DOHH2 (cell line): ENCODE results near the gene MAP4K1.
A peak's percentile ranks its signal among the peaks of the same experiment; 100 is the strongest.

Experiments used
- H3F3A ChIP-seq: fragments of 200-600 bp; sonication (generic), shearing (Covaris generic); 2 replicates; pipeline ENCODE4 v1.6.0; 2016; ENCODE audit warnings: antibody characterized with exemption, mild to moderate bottlenecking; ENCODE audit not compliant: control insufficient read depth, insufficient read depth
- H3K27ac ChIP-seq: fragments of 200-600 bp; sonication (generic); 2 replicates; pipeline ENCODE4 v1.5.1; 2014; ENCODE audit warnings: low read depth, mild to moderate bottlenecking, low read length, moderate library complexity
- H3K27me3 ChIP-seq: fragments of 200-600 bp; sonication (generic); 2 replicates; pipeline ENCODE4 v1.6.1; 2014; ENCODE audit warnings: mild to moderate bottlenecking, low read length, mixed read lengths; ENCODE audit not compliant: control insufficient read depth
- H3K36me3 ChIP-seq: fragments of 200-600 bp; sonication (generic); 2 replicates; pipeline ENCODE4 v1.6.1; 2014; ENCODE audit warnings: mild to moderate bottlenecking, low read length, moderate library complexity, mixed read lengths; ENCODE audit not compliant: control insufficient read depth
- H3K4me1 ChIP-seq: fragments of 200-600 bp; sonication (generic); 2 replicates; pipeline ENCODE4 v1.6.1; 2014; ENCODE audit warnings: mild to moderate bottlenecking, low read length, mixed read lengths; ENCODE audit not compliant: control insufficient read depth
- H3K4me2 ChIP-seq: fragments of 200-600 bp; sonication (generic); 2 replicates; pipeline ENCODE4 v1.6.0; 2014; ENCODE audit warnings: mild to moderate bottlenecking, low read length, moderate library complexity
- H3K4me3 ChIP-seq: fragments of 200-600 bp; sonication (generic); 2 replicates; pipeline ENCODE4 v1.5.1; 2014; ENCODE audit warnings: mild to moderate bottlenecking, low read length, mixed read lengths
- H3K79me2 ChIP-seq: fragments of 200-600 bp; sonication (generic); 2 replicates; pipeline ENCODE4 v1.6.1; 2014; ENCODE audit warnings: mild to moderate bottlenecking, low read length, mixed read lengths; ENCODE audit not compliant: control insufficient read depth
- H3K9me2 ChIP-seq: fragments of 200-600 bp; sonication (generic); replicated peaks from 2 replicates; pipeline ENCODE4 v1.6.1; 2014; ENCODE audit warnings: mild to moderate bottlenecking, low read length, mixed read lengths; ENCODE audit not compliant: control insufficient read depth
- H3K9me3 ChIP-seq: fragments of 200-600 bp; sonication (generic); 2 replicates; pipeline ENCODE4 v1.6.1; 2014; ENCODE audit warnings: antibody characterized with exemption, low read length, mixed read lengths; ENCODE audit not compliant: control insufficient read depth, insufficient read depth
- H4K20me1 ChIP-seq: fragments of 200-600 bp; sonication (generic); 2 replicates; pipeline ENCODE4 v1.6.0; 2014; ENCODE audit warnings: low read depth, mild to moderate bottlenecking, antibody characterized with exemption, low read length, moderate library complexity; ENCODE audit not compliant: control insufficient read depth, insufficient read depth
- EZH2phosphoT487 ChIP-seq: fragments of 200-600 bp; sonication (generic); IDR thresholded peaks from 2 replicates; pipeline ENCODE4 v1.6.1; 2017; ENCODE audit warnings: borderline replicate concordance, mild to moderate bottlenecking, antibody characterized with exemption, low read length, moderate library complexity, mixed read lengths
- TF ChIP-seq, protein P1 (sequence below): fragments of 200-600 bp; sonication (generic); IDR thresholded peaks from one replicate; pipeline ENCODE4 v1.5.1; 2014; ENCODE audit warnings: antibody characterized with exemption, mild to moderate bottlenecking, low read depth, low read length; ENCODE audit not compliant: poor library complexity, severe bottlenecking

MAP4K1 gene

DNA sequence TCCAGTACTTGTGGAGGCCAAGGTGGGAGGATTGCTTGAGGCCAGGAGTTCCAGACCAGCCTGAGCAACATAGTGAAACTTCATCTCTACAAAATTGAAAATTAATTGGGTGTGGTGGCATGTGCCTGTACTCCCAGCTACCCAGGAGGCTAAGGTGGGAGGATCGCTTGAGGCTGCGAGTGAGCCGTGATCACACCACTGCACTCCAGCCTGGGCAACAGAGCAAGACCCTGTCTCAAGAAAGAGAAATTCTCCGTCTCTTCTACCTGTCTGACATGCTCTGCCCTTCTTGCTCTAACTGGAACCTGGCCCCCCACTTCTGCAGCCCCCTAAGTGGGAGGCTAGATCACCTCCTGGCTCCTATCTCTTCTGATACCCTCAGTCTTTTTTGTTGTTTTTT, 8.6 kb upstream of the MAP4K1 start:
- Histone ChIP-seq H3K36me3 (peaks cover 76% of the 10 kb centered on the region), H3K4me2 (no peak overlapping the region), H3K27ac (no peak overlapping the region), H3K4me1 (no peaks in the 10 kb centered on the region), H4K20me1 (no peaks in the 10 kb centered on the region), H3K4me3 (no peak overlapping the region), H3K9me3 (no peaks in the 10 kb centered on the region), H3F3A (peaks cover 2% of the 10 kb centered on the region; the same call in 1 of the 2 replicates), H3K9me2 (no peaks in the 10 kb centered on the region), H3K79me2 (peaks cover 14% of the 10 kb centered on the region), H3K27me3 (no peaks in the 10 kb centered on the region)
- TF ChIP-seq, protein P1, sequence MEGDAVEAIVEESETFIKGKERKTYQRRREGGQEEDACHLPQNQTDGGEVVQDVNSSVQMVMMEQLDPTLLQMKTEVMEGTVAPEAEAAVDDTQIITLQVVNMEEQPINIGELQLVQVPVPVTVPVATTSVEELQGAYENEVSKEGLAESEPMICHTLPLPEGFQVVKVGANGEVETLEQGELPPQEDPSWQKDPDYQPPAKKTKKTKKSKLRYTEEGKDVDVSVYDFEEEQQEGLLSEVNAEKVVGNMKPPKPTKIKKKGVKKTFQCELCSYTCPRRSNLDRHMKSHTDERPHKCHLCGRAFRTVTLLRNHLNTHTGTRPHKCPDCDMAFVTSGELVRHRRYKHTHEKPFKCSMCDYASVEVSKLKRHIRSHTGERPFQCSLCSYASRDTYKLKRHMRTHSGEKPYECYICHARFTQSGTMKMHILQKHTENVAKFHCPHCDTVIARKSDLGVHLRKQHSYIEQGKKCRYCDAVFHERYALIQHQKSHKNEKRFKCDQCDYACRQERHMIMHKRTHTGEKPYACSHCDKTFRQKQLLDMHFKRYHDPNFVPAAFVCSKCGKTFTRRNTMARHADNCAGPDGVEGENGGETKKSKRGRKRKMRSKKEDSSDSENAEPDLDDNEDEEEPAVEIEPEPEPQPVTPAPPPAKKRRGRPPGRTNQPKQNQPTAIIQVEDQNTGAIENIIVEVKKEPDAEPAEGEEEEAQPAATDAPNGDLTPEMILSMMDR = no peak
- TF ChIP-seq EZH2phosphoT487 = no peak

DNA sequence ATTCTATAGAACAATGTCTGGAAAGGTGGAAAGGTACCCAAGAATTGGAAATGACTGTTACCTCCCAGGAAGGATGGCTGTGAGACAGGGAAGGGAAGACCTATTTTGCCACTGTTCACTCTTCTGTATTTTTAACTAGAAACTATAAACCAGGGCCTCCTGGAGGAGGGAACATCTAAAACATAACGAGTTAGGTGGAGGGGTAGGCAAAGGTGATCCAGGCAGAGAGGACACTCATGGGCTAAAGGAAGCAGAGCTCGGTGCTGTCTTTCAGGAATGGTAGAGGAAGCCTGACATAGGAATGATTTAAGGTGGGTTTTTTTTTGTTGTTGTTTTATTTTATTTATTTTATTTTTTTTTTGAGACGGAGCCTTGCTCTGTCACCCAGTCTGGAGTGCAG, 7.1 kb upstream of the MAP4K1 start:
- Histone ChIP-seq H3K36me3 (peaks cover 85% of the 10 kb centered on the region), H3F3A (peaks cover 2% of the 10 kb centered on the region; the same call in 1 of the 2 replicates), H3K9me2 (no peaks in the 10 kb centered on the region), H4K20me1 (peaks cover 5% of the 10 kb centered on the region; the same call in 1 of the 2 replicates), H3K27ac (no peak overlapping the region), H3K4me3 (no peak overlapping the region), H3K9me3 (no peaks in the 10 kb centered on the region), H3K4me2 (no peak overlapping the region), H3K27me3 (no peaks in the 10 kb centered on the region), H3K4me1 (peaks cover 7% of the 10 kb centered on the region), H3K79me2 (peaks cover 29% of the 10 kb centered on the region)
- TF ChIP-seq, protein P1 = no peak
- no peak for TF ChIP-seq EZH2phosphoT487

DNA sequence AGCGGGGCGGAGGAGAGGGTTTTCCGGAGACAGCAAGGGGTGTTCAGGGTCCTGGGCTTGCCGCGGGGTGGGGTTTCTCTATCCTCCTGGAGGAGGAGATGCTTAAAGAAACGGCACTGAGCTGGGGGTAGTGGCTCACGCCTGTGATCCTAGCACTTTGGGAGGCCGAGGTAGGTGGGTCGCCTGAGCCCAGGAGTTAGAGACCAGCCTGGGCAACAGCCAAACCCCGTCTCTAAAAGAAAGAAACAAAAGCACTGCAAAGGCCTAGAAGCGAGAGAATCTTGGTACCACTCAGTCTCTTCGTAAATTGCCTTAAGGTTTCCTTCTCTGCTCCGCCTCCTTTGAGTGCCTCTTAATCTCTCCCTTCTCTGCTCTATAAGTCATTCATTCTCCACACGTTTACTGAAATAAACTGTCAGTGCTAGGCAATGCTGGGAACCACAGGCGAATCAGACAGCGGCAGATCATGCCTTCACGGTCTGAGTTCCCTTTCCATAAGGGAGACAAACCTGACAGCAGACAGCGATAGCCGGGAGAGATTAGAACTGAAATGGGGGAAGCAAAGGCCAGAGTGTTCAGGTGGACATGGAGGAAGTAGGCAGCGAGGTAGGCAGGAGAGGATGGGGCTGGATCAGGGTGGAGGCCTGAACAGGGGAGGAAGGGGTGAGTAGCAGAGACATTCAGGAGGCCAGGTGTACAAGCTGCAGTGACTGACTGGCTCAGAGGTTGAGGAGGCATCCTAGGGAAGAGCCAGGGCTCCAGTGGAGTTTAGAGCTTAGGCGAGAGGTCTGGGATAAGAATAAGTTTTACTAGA, 1.8 kb upstream of the MAP4K1 start:
- Histone ChIP-seq H3K27me3 (no peaks in the 10 kb centered on the region), H3K4me1 (peaks cover 40% of the 10 kb centered on the region), H3K4me3 (peak overlapping the region; percentile 90), H4K20me1 (peaks cover 8% of the 10 kb centered on the region; the same call in 1 of the 2 replicates), H3K4me2 (peak overlapping the region; percentile 98), H3F3A (peaks cover 8% of the 10 kb centered on the region), H3K9me2 (no peaks in the 10 kb centered on the region), H3K36me3 (peaks cover 66% of the 10 kb centered on the region), H3K27ac (peak overlapping the region; percentile 44), H3K9me3 (no peaks in the 10 kb centered on the region), H3K79me2 (peaks cover 61% of the 10 kb centered on the region)
- TF ChIP-seq, protein P1 = no peak
